Body of pancreas (tissue), 4 donors: ENCODE measurements around the gene ENTHD1. TPM values are rescaled to one million over a fixed set of nuclear protein-coding genes. Genes with fewer than 3 reads are reported as not detected.

Experiments
- ATAC-seq: fragments of 150-250 bp; one replicate; pipeline ENCODE4 v1.9.1; 2016
- DNase-seq, 4 donors: peaks; one replicate each; pipeline ENCODE4 v3.0.0-alpha.2; 2019
- H3K27ac ChIP-seq, 4 donors: fragments of 200-600 bp; sonication (generic); 1 replicate in 3 of 4; 2 replicates in 1 of 4; pipeline versions ENCODE4 v1.5.1 to v1.6.1; 2016 to 2019; ENCODE audit warnings: mild to moderate bottlenecking in 1 of 4, mixed read lengths in 1 of 4, moderate library complexity in 1 of 4
- H3K27me3 ChIP-seq, 2 donors: fragments of 200-600 bp; sonication (generic); one replicate each; pipeline ENCODE4 v1.6.0; 2016; ENCODE audit warnings: mild to moderate bottlenecking in 1 of 2
- H3K36me3 ChIP-seq, 2 donors: fragments of 200-600 bp; sonication (generic); replicated peaks in 1 of 2; 2 replicates each; pipeline ENCODE4 v1.5.1; 2016; ENCODE audit warnings: low read depth in 2 of 2; ENCODE audit not compliant: insufficient read depth in 1 of 2
- H3K4me1 ChIP-seq: fragments of 200-600 bp; sonication (generic); one replicate; pipeline ENCODE4 v1.6.0; 2016
- H3K4me3 ChIP-seq, 2 donors: fragments of 200-600 bp; sonication (generic); 1 replicate in 1 of 2; 2 replicates in 1 of 2; pipeline ENCODE4 v1.5.1; 2016 to 2019
- H3K9me3 ChIP-seq, 3 donors: fragments of 200-600 bp; sonication (generic); 1 replicate in 2 of 3; 2 replicates in 1 of 3; pipeline ENCODE4 v1.5.1; 2016
- POLR2A ChIP-seq, 3 donors: fragments of 450-650 bp; IDR thresholded peaks; one replicate each; pipeline ENCODE4 v1.6.1; 2016; ENCODE audit warnings: antibody characterized with exemption in 3 of 3, mild to moderate bottlenecking in 2 of 3
- WGBS, 2 donors: methylation state at CpG; one replicate each; pipeline ENCODE4 v1.1.5; 2017; 5-methylcytosine and 5-hydroxymethylcytosine counted together
- intact Hi-C: fragments of 100-400 bp; cut with DNase I; formaldehyde crosslinking; loops from one replicate; pipeline ENCODE4 v1.15.1; 2023
- total RNA-seq, 2 donors: library from RNA; depleted of rRNA; stranded (reverse); fragments of >200 nt; gene quantifications; one replicate each; pipeline ENCODE4 v1.1.0, GENCODE V29; 2016
- TF ChIP-seq, protein P1 (sequence below), 7 experiments: fragments of 450-650 bp in 4 of 7; fragments of 200-600 bp in 3 of 7; sonication (generic) in 3 of 7; IDR thresholded peaks; one replicate each; pipeline ENCODE4 v1.5.1; 2016 to 2019; ENCODE audit warnings: antibody characterized with exemption in 7 of 7

Gene ENTHD1
- total RNA-seq, 2 donors from 2014 or later = not detected

DNA sequence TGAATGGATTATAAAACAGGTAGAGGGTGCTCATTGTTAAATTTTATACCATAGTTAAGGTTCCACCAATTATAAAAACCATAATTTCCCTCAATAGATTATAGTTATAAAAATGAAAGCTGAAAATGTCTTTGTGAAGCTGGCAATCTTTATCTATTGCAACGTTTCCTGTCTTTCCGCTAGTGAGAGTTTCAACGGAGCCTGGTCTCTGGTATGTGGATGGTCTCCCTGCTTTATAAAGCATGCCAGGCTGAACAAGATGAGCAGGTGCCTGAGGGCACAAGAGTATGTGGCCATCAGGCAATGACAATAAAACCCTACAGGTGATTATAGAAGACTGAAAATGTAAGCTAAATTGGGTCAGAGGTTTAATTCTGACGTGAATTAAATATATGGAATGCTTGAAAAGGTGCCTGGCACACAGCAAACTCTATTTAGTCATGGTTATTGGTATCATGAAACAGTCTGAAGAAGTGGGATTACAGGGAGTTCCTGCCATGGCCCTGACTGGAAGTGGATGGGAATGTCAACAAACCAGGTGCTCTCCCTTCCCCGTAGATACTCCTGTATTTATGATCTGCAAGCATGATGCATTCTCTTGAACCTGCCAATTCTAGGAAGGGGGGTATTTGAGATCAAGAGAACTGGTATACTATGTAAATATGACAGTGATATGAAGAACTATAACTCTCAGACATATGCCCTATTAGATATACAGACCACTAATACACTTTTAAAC lies 115.7 kb downstream of the ENTHD1 start:
- Histone ChIP-seq H3K4me1 (no peaks in the 10 kb centered on the region), H3K4me3 (no peak overlapping the region), H3K36me3 (no peaks in the 10 kb centered on the region), H3K27ac (no peak overlapping the region), H3K9me3 (no peaks in the 10 kb centered on the region), H3K27me3 (no peaks in the 10 kb centered on the region)
- TF ChIP-seq, protein P1, sequence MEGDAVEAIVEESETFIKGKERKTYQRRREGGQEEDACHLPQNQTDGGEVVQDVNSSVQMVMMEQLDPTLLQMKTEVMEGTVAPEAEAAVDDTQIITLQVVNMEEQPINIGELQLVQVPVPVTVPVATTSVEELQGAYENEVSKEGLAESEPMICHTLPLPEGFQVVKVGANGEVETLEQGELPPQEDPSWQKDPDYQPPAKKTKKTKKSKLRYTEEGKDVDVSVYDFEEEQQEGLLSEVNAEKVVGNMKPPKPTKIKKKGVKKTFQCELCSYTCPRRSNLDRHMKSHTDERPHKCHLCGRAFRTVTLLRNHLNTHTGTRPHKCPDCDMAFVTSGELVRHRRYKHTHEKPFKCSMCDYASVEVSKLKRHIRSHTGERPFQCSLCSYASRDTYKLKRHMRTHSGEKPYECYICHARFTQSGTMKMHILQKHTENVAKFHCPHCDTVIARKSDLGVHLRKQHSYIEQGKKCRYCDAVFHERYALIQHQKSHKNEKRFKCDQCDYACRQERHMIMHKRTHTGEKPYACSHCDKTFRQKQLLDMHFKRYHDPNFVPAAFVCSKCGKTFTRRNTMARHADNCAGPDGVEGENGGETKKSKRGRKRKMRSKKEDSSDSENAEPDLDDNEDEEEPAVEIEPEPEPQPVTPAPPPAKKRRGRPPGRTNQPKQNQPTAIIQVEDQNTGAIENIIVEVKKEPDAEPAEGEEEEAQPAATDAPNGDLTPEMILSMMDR (IDR thresholded peaks at IDR 0.05) = no peak
- TF ChIP-seq POLR2A (IDR thresholded peaks at IDR 0.05) = no peak
- 64 to 68% methylated on average over 5 of the region's 5 CpGs for WGBS, 2 donors
- no peak for ATAC-seq
- intact Hi-C loops = no loop called here
- no peak for DNase-seq

DNA sequence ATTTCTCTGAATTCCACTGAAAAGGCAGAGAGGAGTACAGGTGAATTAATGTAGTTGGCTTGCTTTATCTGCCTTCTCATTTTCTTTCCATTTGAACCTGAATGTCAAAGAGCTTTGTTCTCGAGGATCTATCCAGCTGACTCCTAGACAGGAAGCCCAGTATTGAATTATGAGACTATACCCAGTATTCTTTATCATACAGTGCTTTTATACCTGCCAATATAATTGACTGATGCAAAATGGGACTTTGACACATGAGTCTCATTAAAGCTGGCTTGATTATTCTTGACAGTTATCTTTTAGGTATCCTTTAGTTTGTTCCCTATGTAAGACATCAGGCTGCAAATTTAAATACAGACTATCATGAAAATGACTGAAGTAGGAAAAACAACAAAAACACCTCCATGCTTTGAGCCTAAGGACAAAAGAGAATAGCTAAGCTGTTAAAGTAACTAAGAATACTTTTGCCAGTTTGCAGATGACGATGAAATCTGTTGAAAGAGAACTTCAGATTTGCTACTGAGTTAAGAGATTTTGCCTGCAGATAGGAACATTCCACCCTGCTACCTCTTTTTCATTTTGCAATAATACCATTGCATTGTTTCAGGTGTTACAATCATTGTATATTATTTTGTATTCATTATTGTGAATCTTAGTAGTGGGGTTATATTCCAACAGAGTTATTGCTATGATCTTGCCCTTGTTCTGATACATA lies 117.1 kb downstream of the ENTHD1 start:
- Histone ChIP-seq H3K36me3 (no peaks in the 10 kb centered on the region), H3K27me3 (no peaks in the 10 kb centered on the region), H3K4me3 (no peak overlapping the region), H3K9me3 (no peaks in the 10 kb centered on the region), H3K27ac (no peak overlapping the region), H3K4me1 (no peaks in the 10 kb centered on the region)
- 54 to 62% methylated on average over 2 of the region's 2 CpGs for WGBS, 2 donors
- DNase-seq (no peak), ATAC-seq (no peak)
- intact Hi-C loops = no loop called here
- no peak for TF ChIP-seq POLR2A (IDR thresholded peaks at IDR 0.05)
- TF ChIP-seq, protein P1 (IDR thresholded peaks at IDR 0.05) = no peak

DNA sequence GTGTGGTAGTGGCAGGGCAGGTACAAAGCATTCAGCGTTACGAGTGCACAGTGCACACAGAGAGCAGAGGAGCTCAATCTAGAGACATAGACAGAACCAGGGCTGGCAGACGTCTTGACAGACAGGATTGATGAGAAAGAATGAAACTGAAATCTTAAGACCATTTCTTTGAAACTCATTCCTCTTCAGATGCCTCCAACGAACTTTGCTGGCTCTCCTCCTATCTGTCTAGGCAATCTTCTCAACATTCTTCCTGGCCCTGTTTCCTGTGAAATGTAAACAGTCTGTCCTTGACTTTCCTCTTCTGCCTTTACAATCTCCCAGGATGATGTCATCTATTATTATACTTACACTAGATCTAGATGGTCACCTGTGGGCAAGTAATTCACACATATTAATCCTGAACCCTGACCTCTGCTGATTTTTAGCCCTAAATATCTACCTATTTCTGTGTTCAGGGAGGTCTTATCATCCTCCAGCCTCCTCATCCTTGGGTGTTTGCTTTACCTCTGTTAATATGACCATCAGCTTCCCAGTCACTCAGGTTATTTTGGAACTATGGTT lies 119.5 kb downstream of the ENTHD1 start:
- WGBS, 2 donors = 14 to 23% methylated on average over 4 of the region's 4 CpGs
- no peaks in the 10 kb centered on the region for H3K4me1 ChIP-seq
- no peaks in the 10 kb centered on the region for H3K9me3 ChIP-seq
- TF ChIP-seq, protein P1 (IDR thresholded peaks at IDR 0.05) = no peak
- TF ChIP-seq POLR2A (IDR thresholded peaks at IDR 0.05) = no peak
- ATAC-seq = no peak
- DNase-seq = no peak
- H3K27me3 ChIP-seq = no peaks in the 10 kb centered on the region
- no peak overlapping the region for H3K4me3 ChIP-seq
- intact Hi-C loops = loop anchor here (5.0 kb wide), 1 partner anchor 48 kb away; no protein-coding TSS in a partner anchor
- no peaks in the 10 kb centered on the region for H3K36me3 ChIP-seq
- no peak overlapping the region for H3K27ac ChIP-seq

DNA sequence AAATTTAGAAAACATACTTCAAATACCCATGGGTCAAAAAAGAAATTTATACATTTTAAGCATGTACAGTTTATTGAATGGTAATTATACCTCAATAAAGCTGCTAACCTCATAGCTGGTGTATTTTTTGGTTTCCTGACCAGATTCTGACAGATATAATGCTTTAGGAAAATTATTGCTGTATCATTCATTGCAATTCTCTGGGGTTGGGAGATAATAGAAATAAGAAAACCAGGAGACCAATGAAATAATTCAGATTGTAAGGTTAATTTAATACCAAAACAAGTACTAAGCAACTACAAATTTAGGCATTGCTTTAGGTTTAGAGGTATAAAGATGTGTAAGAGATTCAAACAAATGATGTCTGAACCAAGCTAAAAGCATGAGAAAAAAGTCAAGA lies 120.1 kb downstream of the ENTHD1 start:
- no peaks in the 10 kb centered on the region for H3K27me3 ChIP-seq
- intact Hi-C loops = loop anchor here (5.0 kb wide), 1 partner anchor 49 kb away; no protein-coding TSS in a partner anchor
- DNase-seq (no peak), ATAC-seq (no peak)
- H3K9me3 ChIP-seq = no peaks in the 10 kb centered on the region
- no peaks in the 10 kb centered on the region for H3K36me3 ChIP-seq
- no peak overlapping the region for H3K27ac ChIP-seq
- H3K4me1 ChIP-seq = no peaks in the 10 kb centered on the region
- TF ChIP-seq, protein P1 (IDR thresholded peaks at IDR 0.05) = no peak
- TF ChIP-seq POLR2A (IDR thresholded peaks at IDR 0.05) = no peak
- no peak overlapping the region for H3K4me3 ChIP-seq
